Naive thymus-derived CD4-positive, alpha-beta T cell (primary cell): ENCODE results near the gene RAD51B. TPM values are rescaled to one million over a fixed set of nuclear protein-coding genes. Genes with fewer than 3 reads are reported as not detected.
"Not testable (repeated sequence)": the region's sequence is repeated elsewhere in the genome, so short reads cannot be mapped to it uniquely, and the experiment has no call there.

Experiments used
- ATAC-seq: fragments of 150-1000 bp; cut with Tn5 transposase; 2 replicates; pipeline ENCODE4 v1.10.0; 2021; ENCODE audit warnings: mild to moderate bottlenecking, moderate library complexity
- CTCF ChIA-PET: fragments of 350-600 bp; sonication (Branson Sonifier 250); formaldehyde crosslinking; loops from one replicate; lab custom pipeline; 2021; ENCODE audit warnings: antibody characterized with exemption; lab: Charles Lee
- POLR2A ChIA-PET: fragments of 350-600 bp; sonication (Branson Sonifier 250); formaldehyde crosslinking; loops from one replicate; lab custom pipeline; 2021; ENCODE audit warnings: antibody characterized with exemption, inconsistent platforms; lab: Charles Lee
- DNase-seq, 9 donors: peaks; one replicate each; pipeline versions ENCODE4 v3.0.0 to v3.0.0-alpha.2; 2020 to 2022; ENCODE audit warnings: mixed read lengths in 1 of 9
- H3K27ac ChIP-seq: one replicate; pipeline ENCODE4 v1.7.0; 2013; ENCODE audit warnings: mild to moderate bottlenecking, low read depth, low read length, moderate library complexity
- H3K27me3 ChIP-seq, 2 donors: one replicate each; pipeline ENCODE4 v1.7.0; 2013; ENCODE audit warnings: low read length in 2 of 2, mild to moderate bottlenecking in 2 of 2, moderate library complexity in 2 of 2; ENCODE audit not compliant: control insufficient read depth in 2 of 2, insufficient read depth in 2 of 2
- H3K36me3 ChIP-seq, 3 experiments: 1 replicate in 2 of 3; 2 replicates in 1 of 3; pipeline ENCODE4 v1.7.0; 2013; ENCODE audit warnings: low read length in 3 of 3, mild to moderate bottlenecking in 3 of 3, moderate library complexity in 1 of 3; ENCODE audit not compliant: insufficient read depth in 3 of 3, control insufficient read depth in 2 of 3
- H3K4me1 ChIP-seq, 2 donors: one replicate each; pipeline ENCODE4 v1.7.0; 2013; ENCODE audit warnings: low read length in 2 of 2, mild to moderate bottlenecking in 2 of 2, moderate library complexity in 1 of 2; ENCODE audit not compliant: control insufficient read depth in 2 of 2, insufficient read depth in 2 of 2
- H3K4me3 ChIP-seq: 2 replicates; pipeline ENCODE4 v1.7.0; 2013; ENCODE audit warnings: mild to moderate bottlenecking, low read length
- H3K9me3 ChIP-seq, 3 experiments: 1 replicate in 2 of 3; 2 replicates in 1 of 3; pipeline ENCODE4 v1.7.0; 2013; ENCODE audit warnings: low read length in 3 of 3; ENCODE audit not compliant: control insufficient read depth in 2 of 3
- H3K27ac Mint-ChIP-seq, 9 donors: one replicate each; pipeline ENCODE4 v1.8.0; 2020 to 2022; ENCODE audit warnings: mixed read lengths in 9 of 9, mild to moderate bottlenecking in 8 of 9, moderate library complexity in 5 of 9, inconsistent platforms in 2 of 9
- H3K27me3 Mint-ChIP-seq, 5 donors: one replicate each; pipeline ENCODE4 v1.8.0; 2021 to 2022; ENCODE audit warnings: mixed read lengths in 5 of 5, mild to moderate bottlenecking in 1 of 5
- H3K36me3 Mint-ChIP-seq, 5 donors: one replicate each; pipeline ENCODE4 v1.8.0; 2020 to 2022; ENCODE audit warnings: mixed read lengths in 5 of 5, mild to moderate bottlenecking in 3 of 5, inconsistent platforms in 1 of 5
- H3K4me1 Mint-ChIP-seq, 7 donors: one replicate each; pipeline ENCODE4 v1.8.0; 2020 to 2022; ENCODE audit warnings: mixed read lengths in 7 of 7, mild to moderate bottlenecking in 3 of 7, inconsistent platforms in 1 of 7
- H3K4me3 Mint-ChIP-seq, 10 donors: one replicate each; pipeline ENCODE4 v1.8.0; 2020 to 2022; ENCODE audit warnings: mild to moderate bottlenecking in 10 of 10, mixed read lengths in 10 of 10, moderate library complexity in 6 of 10, inconsistent platforms in 2 of 10
- H3K9me3 Mint-ChIP-seq, 11 donors: one replicate each; pipeline ENCODE4 v1.8.0; 2020 to 2022; ENCODE audit warnings: mixed read lengths in 11 of 11, mild to moderate bottlenecking in 4 of 11, inconsistent platforms in 1 of 11, moderate library complexity in 1 of 11
- intact Hi-C, 2 donors: fragments of 100-400 bp; cut with micrococcal nuclease; formaldehyde crosslinking; loops; one replicate each; pipeline ENCODE4 v1.15.1; 2023
- polyA plus RNA-seq, 2 donors: library from polyadenylated mRNA; unstranded; fragments of 300-500 nt; fragmentation: Illumina TruSeq; gene quantifications; one replicate each; pipeline ENCODE4 v1.2.3, GENCODE V29; 2021
- total RNA-seq, 6 experiments: library from RNA in 5 of 6; stranded (reverse) in 5 of 6; gene quantifications; 1 replicate in 5 of 6; 2 replicates in 1 of 6; pipeline ENCODE4 v1.2.3 and lab custom pipeline; 2021 to 2026

RAD51B gene
- total and polyA plus RNA-seq, 7 experiments from 2014 or later = 15.0 to 42.2 (median 28.8) TPM

- no peak for DNase-seq
- no peaks in the 10 kb centered on the region for H3K27me3 ChIP-seq
- CTCF ChIA-PET = no interaction called here
Measured at GRCh38 chr14:68696721-68697495, 877.3 kb downstream of the RAD51B start.

GRCh38 chr14:68698773-68699172, 879.2 kb downstream of the RAD51B start:
- H3K27me3 ChIP-seq, H3K9me3 ChIP-seq, ATAC-seq, H3K27ac Mint-ChIP-seq, CTCF ChIA-PET, H3K27ac ChIP-seq, DNase-seq, intact Hi-C loops, POLR2A ChIA-PET, H3K4me3 Mint-ChIP-seq, H3K27me3 Mint-ChIP-seq, H3K4me1 ChIP-seq, H3K4me3 ChIP-seq, H3K36me3 ChIP-seq: not testable (repeated sequence)
- Mint-ChIP-seq H3K9me3 (peaks cover 0 to 16% (median 5%) of the 10 kb centered on the region in 11 donors), H3K4me1 (peaks cover 0 to 30% (median 9%) of the 10 kb centered on the region in 7 donors), H3K36me3 (peaks cover 0 to 12% (median 0%) of the 10 kb centered on the region in 5 donors)

More at GRCh38 chr14:68696721-68697495, 877.3 kb downstream of the RAD51B start:
- POLR2A ChIA-PET = interaction anchor here (0.8 kb wide), 1 partner anchor 123 kb away, joined by 3 read pairs; no protein-coding TSS in a partner anchor
- no peak overlapping the region for H3K4me3 Mint-ChIP-seq
- H3K4me1 Mint-ChIP-seq = peaks cover 5 to 25% (median 17%) of the 10 kb centered on the region in 7 donors
- intact Hi-C loops = no loop called here
- H3K27ac Mint-ChIP-seq = no peak overlapping the region
- Histone ChIP-seq H3K4me3 (no peak overlapping the region), H3K4me1 (peaks cover 0 to 10% of the 10 kb centered on the region in 2 donors), H3K9me3 (no peaks in the 10 kb centered on the region), H3K36me3 (no peaks in the 10 kb centered on the region), H3K27ac (no peak overlapping the region)
- peaks cover 0 to 12% (median 0%) of the 10 kb centered on the region in 5 donors for H3K36me3 Mint-ChIP-seq
- H3K9me3 Mint-ChIP-seq = peaks cover 0 to 16% (median 5%) of the 10 kb centered on the region in 11 donors
- no peak for ATAC-seq
- peaks cover 0 to 3% (median 0%) of the 10 kb centered on the region in 5 donors for H3K27me3 Mint-ChIP-seq

- peak overlapping the region in 1 of 9 donors; percentile 56 for H3K27ac Mint-ChIP-seq
Measured at GRCh38 chr14:68701001-68701741, 881.6 kb downstream of the RAD51B start.

GRCh38 chr14:68702135-68702534, 882.6 kb downstream of the RAD51B start:
- H3K4me3 Mint-ChIP-seq = no peak overlapping the region
- DNase-seq (no peak), ATAC-seq (no peak)
- CTCF ChIA-PET = no interaction called here
- Histone ChIP-seq H3K4me1 (no peaks in the 10 kb centered on the region), H3K9me3 (no peaks in the 10 kb centered on the region), H3K27me3 (no peaks in the 10 kb centered on the region), H3K36me3 (no peaks in the 10 kb centered on the region), H3K4me3 (no peak overlapping the region), H3K27ac (no peak overlapping the region)
- peak overlapping the region in 2 of 9 donors; percentile 28 to 79 for H3K27ac Mint-ChIP-seq
- intact Hi-C loops = no loop called here
- POLR2A ChIA-PET = interaction anchor here (1.0 kb wide), 1 partner anchor 17 kb away, joined by 3 read pairs; no protein-coding TSS in a partner anchor
- peaks cover 0 to 3% (median 0%) of the 10 kb centered on the region in 5 donors for H3K27me3 Mint-ChIP-seq
- H3K4me1 Mint-ChIP-seq = peaks cover 0 to 15% (median 4%) of the 10 kb centered on the region in 7 donors
- H3K9me3 Mint-ChIP-seq = peaks cover 0 to 16% (median 5%) of the 10 kb centered on the region in 11 donors
- peaks cover 0 to 12% (median 0%) of the 10 kb centered on the region in 5 donors for H3K36me3 Mint-ChIP-seq

More at GRCh38 chr14:68701001-68701741, 881.6 kb downstream of the RAD51B start:
- H3K4me3 Mint-ChIP-seq = no peak overlapping the region
- intact Hi-C loops = no loop called here
- peaks cover 0 to 12% (median 0%) of the 10 kb centered on the region in 5 donors for H3K36me3 Mint-ChIP-seq
- Histone ChIP-seq H3K4me3 (no peak overlapping the region), H3K36me3 (no peaks in the 10 kb centered on the region), H3K4me1 (no peaks in the 10 kb centered on the region), H3K27ac (no peak overlapping the region), H3K27me3 (no peaks in the 10 kb centered on the region), H3K9me3 (no peaks in the 10 kb centered on the region)
- peaks cover 0 to 16% (median 5%) of the 10 kb centered on the region in 11 donors for H3K9me3 Mint-ChIP-seq
- no peak for ATAC-seq
- H3K27me3 Mint-ChIP-seq = peaks cover 0 to 3% (median 0%) of the 10 kb centered on the region in 5 donors
- DNase-seq = no peak
- ChIA-PET POLR2A (interaction anchor here (0.9 to 1.2 kb wide), 2 partner anchors 20 to 115 kb away, joined by 3 read pairs; no protein-coding TSS in a partner anchor), CTCF (no interaction called here)
- H3K4me1 Mint-ChIP-seq = peaks cover 0 to 15% (median 4%) of the 10 kb centered on the region in 7 donors

GRCh38 chr14:68702578-68702977, 883.0 kb downstream of the RAD51B start:
- no peak for DNase-seq
- no peaks in the 10 kb centered on the region for H3K9me3 ChIP-seq
- H3K9me3 Mint-ChIP-seq = peaks cover 0 to 16% (median 5%) of the 10 kb centered on the region in 11 donors
- H3K27me3 ChIP-seq = no peaks in the 10 kb centered on the region
- H3K36me3 ChIP-seq = no peaks in the 10 kb centered on the region
- H3K36me3 Mint-ChIP-seq = peaks cover 0 to 12% (median 0%) of the 10 kb centered on the region in 5 donors
- peak overlapping the region in 2 of 9 donors; percentile 28 to 79 for H3K27ac Mint-ChIP-seq
- no peak overlapping the region for H3K4me3 ChIP-seq
- peaks cover 0 to 15% (median 4%) of the 10 kb centered on the region in 7 donors for H3K4me1 Mint-ChIP-seq
- ChIA-PET POLR2A (interaction anchor here (1.0 kb wide), 1 partner anchor 17 kb away, joined by 3 read pairs; no protein-coding TSS in a partner anchor), CTCF (no interaction called here)
- H3K27ac ChIP-seq = no peak overlapping the region
- H3K4me3 Mint-ChIP-seq = no peak overlapping the region
- H3K4me1 ChIP-seq = no peaks in the 10 kb centered on the region
- intact Hi-C loops = no loop called here
- no peak for ATAC-seq
- H3K27me3 Mint-ChIP-seq = peaks cover 0 to 3% (median 0%) of the 10 kb centered on the region in 5 donors

GRCh38 chr14:68703093-68703492, 883.5 kb downstream of the RAD51B start:
- intact Hi-C loops = no loop called here
- ChIA-PET POLR2A (interaction anchor here (1.0 kb wide), 1 partner anchor 18 kb away, joined by 3 read pairs; no protein-coding TSS in a partner anchor), CTCF (no interaction called here)
- Histone ChIP-seq H3K36me3 (no peaks in the 10 kb centered on the region), H3K4me1 (no peaks in the 10 kb centered on the region), H3K4me3 (no peak overlapping the region), H3K27me3 (no peaks in the 10 kb centered on the region), H3K27ac (no peak overlapping the region), H3K9me3 (no peaks in the 10 kb centered on the region)
- Mint-ChIP-seq H3K4me1 (peaks cover 0 to 15% (median 4%) of the 10 kb centered on the region in 7 donors), H3K9me3 (peaks cover 0 to 15% (median 5%) of the 10 kb centered on the region in 11 donors), H3K27me3 (peaks cover 0 to under 1% (median 0%) of the 10 kb centered on the region in 5 donors), H3K27ac (no peak overlapping the region), H3K36me3 (peaks cover 0 to 12% (median 0%) of the 10 kb centered on the region in 5 donors), H3K4me3 (no peak overlapping the region)
- DNase-seq (peak in 1 of 9 donors; percentile 42), ATAC-seq (peak; percentile 68)
